H1 (cell line): ENCODE results near the gene NAA25. TPM values are rescaled to one million over a fixed set of nuclear protein-coding genes. Genes with fewer than 3 reads are reported as not detected.
A peak's percentile ranks its signal among the peaks of the same experiment; 100 is the strongest.

Experiments used
- CTCF ChIA-PET: fragments of 300-600 bp; sonication (Branson Sonifier 250); formaldehyde crosslinking; loops from one replicate; lab custom pipeline; 2021; ENCODE audit not compliant: partially characterized antibody; lab: Charles Lee
- POLR2A ChIA-PET: fragments of 300-600 bp; sonication (Branson Sonifier 250); formaldehyde crosslinking; loops from one replicate; lab custom pipeline; 2021; ENCODE audit warnings: inconsistent platforms; ENCODE audit not compliant: partially characterized antibody; lab: Charles Lee
- DNase-seq, 2 experiments: peaks; one replicate each; pipeline versions ENCODE4 v3.0.0 to v3.0.0-alpha.2; 2010 to 2022; ENCODE audit warnings: low spot score in 2 of 2, low read depth in 1 of 2, mixed read lengths in 1 of 2
- FAIRE-seq: peaks from 2 replicates; lab custom pipeline; 2011; peaks lifted over from hg19 to GRCh38; lab: Jason Lieb, UNC
- H2AFZ ChIP-seq: 2 replicates; pipeline ENCODE4 v1.8.1; 2012; ENCODE audit warnings: low read length, inconsistent platforms
- H2AK5ac ChIP-seq: 2 replicates; pipeline ENCODE4 v1.6.1; 2013; ENCODE audit warnings: low read depth, low read length
- H2BK120ac ChIP-seq: replicated peaks from 2 replicates; pipeline ENCODE3; 2013; ENCODE audit warnings: low read depth, low read length, inconsistent platforms
- H2BK12ac ChIP-seq: 2 replicates; pipeline ENCODE4 v1.6.1; 2013; ENCODE audit warnings: low read depth, low read length
- H2BK15ac ChIP-seq: 2 replicates; pipeline ENCODE4 v1.6.1; 2013; ENCODE audit warnings: low read length
- H2BK20ac ChIP-seq: 2 replicates; pipeline ENCODE4 v1.6.1; 2013; ENCODE audit warnings: low read length
- H2BK5ac ChIP-seq: 2 replicates; pipeline ENCODE4 v1.6.1; 2013; ENCODE audit warnings: low read depth, low read length
- H3K14ac ChIP-seq: 2 replicates; pipeline ENCODE4 v1.6.1; 2013; ENCODE audit warnings: inconsistent platforms; ENCODE audit not compliant: insufficient read length
- H3K18ac ChIP-seq: 2 replicates; pipeline ENCODE4 v1.6.1; 2013; ENCODE audit warnings: low read length; ENCODE audit errors: extremely low read depth
- H3K23ac ChIP-seq: 2 replicates; pipeline ENCODE4 v1.6.1; 2013; ENCODE audit warnings: inconsistent platforms; ENCODE audit not compliant: insufficient read length
- H3K23me2 ChIP-seq: 2 replicates; pipeline ENCODE4 v1.6.1; 2013; ENCODE audit warnings: low read depth, low read length
- H3K27ac ChIP-seq: 2 replicates; pipeline ENCODE4 v1.6.1; 2011; ENCODE audit warnings: low read depth, low read length, inconsistent platforms
- H3K27me3 ChIP-seq, 4 experiments: replicated peaks in 1 of 4; 1 replicate in 1 of 4; 2 replicates in 3 of 4; pipeline versions ENCODE4 v1.6.1 to v1.8.1; 2011 to 2013; ENCODE audit warnings: low read length in 3 of 4, mild to moderate bottlenecking in 3 of 4, inconsistent platforms in 2 of 4, mixed read lengths in 2 of 4, moderate library complexity in 1 of 4; ENCODE audit not compliant: control insufficient read depth in 3 of 4, insufficient read depth in 3 of 4; ENCODE audit errors: extremely low read depth in 1 of 4
- H3K36me3 ChIP-seq, 4 experiments: 2 replicates each; pipeline versions ENCODE4 v1.6.1 to v1.8.1; 2011 to 2013; ENCODE audit warnings: mild to moderate bottlenecking in 4 of 4, low read length in 3 of 4, moderate library complexity in 2 of 4, control low read depth in 1 of 4, inconsistent platforms in 1 of 4; ENCODE audit not compliant: insufficient read depth in 4 of 4, control insufficient read depth in 2 of 4
- H3K4ac ChIP-seq: replicated peaks from 2 replicates; pipeline ENCODE3; 2013; ENCODE audit warnings: low read length, low read depth, mixed read lengths, inconsistent platforms; ENCODE audit not compliant: insufficient read length
- H3K4me1 ChIP-seq, 4 experiments: replicated peaks in 1 of 4; 1 replicate in 1 of 4; 2 replicates in 3 of 4; pipeline versions ENCODE4 v1.6.1 to v1.8.1; 2011 to 2013; ENCODE audit warnings: low read length in 3 of 4, inconsistent platforms in 2 of 4, mixed read lengths in 1 of 4; ENCODE audit not compliant: insufficient read depth in 4 of 4, control insufficient read depth in 3 of 4
- H3K4me2 ChIP-seq, 2 experiments: 2 replicates each; pipeline versions ENCODE4 v1.6.1 to v1.8.1; 2011 to 2013; ENCODE audit warnings: low read depth in 2 of 2, low read length in 2 of 2, control low read depth in 1 of 2, inconsistent platforms in 1 of 2, mild to moderate bottlenecking in 1 of 2; ENCODE audit not compliant: insufficient read depth in 1 of 2
- H3K4me3 ChIP-seq, 4 experiments: fragments of 200-600, 300-600 bp in 1 of 4; sonication (generic), shearing (Covaris generic), sonication (Bioruptor Twin) in 1 of 4; 2 replicates each; pipeline versions ENCODE4 v1.5.1 to v1.8.1; 2011 to 2016; ENCODE audit warnings: low read length in 4 of 4, low read depth in 3 of 4, control low read depth in 2 of 4, inconsistent platforms in 2 of 4, mild to moderate bottlenecking in 2 of 4, mixed read lengths in 1 of 4, moderate library complexity in 1 of 4; ENCODE audit not compliant: insufficient read depth in 2 of 4; ENCODE audit errors: extremely low read depth in 1 of 4
- H3K56ac ChIP-seq: replicated peaks from 2 replicates; pipeline ENCODE3; 2013; ENCODE audit warnings: low read depth, mild to moderate bottlenecking, mixed read lengths, low read length, inconsistent platforms; ENCODE audit not compliant: insufficient read length
- H3K79me1 ChIP-seq: 2 replicates; pipeline ENCODE4 v1.6.1; 2013; ENCODE audit warnings: low read depth, low read length, control low read depth
- H3K79me2 ChIP-seq, 2 experiments: 2 replicates each; pipeline versions ENCODE4 v1.6.1 to v1.8.1; 2012 to 2013; ENCODE audit warnings: low read length in 2 of 2, mild to moderate bottlenecking in 2 of 2, inconsistent platforms in 1 of 2; ENCODE audit not compliant: insufficient read depth in 2 of 2, control insufficient read depth in 1 of 2
- H3K9ac ChIP-seq, 4 experiments: replicated peaks in 1 of 4; 1 replicate in 1 of 4; 2 replicates in 3 of 4; pipeline versions ENCODE4 v1.6.1 to v1.8.1; 2011 to 2013; ENCODE audit warnings: low read depth in 3 of 4, low read length in 3 of 4, control low read depth in 2 of 4, mild to moderate bottlenecking in 2 of 4, moderate library complexity in 2 of 4, inconsistent platforms in 1 of 4; ENCODE audit errors: extremely low read depth in 1 of 4
- H3K9me3 ChIP-seq, 2 experiments: 2 replicates each; pipeline versions ENCODE4 v1.6.1 to v1.8.1; 2012 to 2013; ENCODE audit warnings: mild to moderate bottlenecking in 2 of 2, moderate library complexity in 2 of 2, control low read depth in 1 of 2, inconsistent platforms in 1 of 2, low read depth in 1 of 2, low read length in 1 of 2, mixed read lengths in 1 of 2; ENCODE audit not compliant: insufficient read depth in 2 of 2
- H4K20me1 ChIP-seq, 2 experiments: replicated peaks in 1 of 2; 2 replicates each; pipeline versions ENCODE3 to v1.8.1; 2011 to 2013; ENCODE audit warnings: inconsistent platforms in 2 of 2, low read length in 2 of 2, mild to moderate bottlenecking in 1 of 2; ENCODE audit not compliant: insufficient read depth in 2 of 2, control insufficient read depth in 1 of 2
- H4K5ac ChIP-seq: 2 replicates; pipeline ENCODE4 v1.6.1; 2013; ENCODE audit warnings: low read length, low read depth, mixed read lengths, inconsistent platforms; ENCODE audit not compliant: insufficient read length
- H4K8ac ChIP-seq: 2 replicates; pipeline ENCODE4 v1.8.0; 2013; ENCODE audit warnings: mild to moderate bottlenecking, moderate library complexity, low read length, inconsistent platforms; ENCODE audit not compliant: insufficient read depth; ENCODE audit errors: extremely low read depth
- H4K91ac ChIP-seq: replicated peaks from 2 replicates; pipeline ENCODE3; 2013; ENCODE audit warnings: low read length, mixed read lengths, inconsistent platforms; ENCODE audit not compliant: insufficient read length
- E2F6 ChIP-seq: IDR thresholded peaks from 2 replicates; pipeline ENCODE4 v1.6.1; 2012; ENCODE audit warnings: inconsistent platforms
- GABPA ChIP-seq: IDR thresholded peaks from 2 replicates; pipeline ENCODE4 v1.6.1; 2011; ENCODE audit warnings: mild to moderate bottlenecking, low read length, moderate library complexity, borderline replicate concordance; ENCODE audit not compliant: insufficient read depth
- PHF8 ChIP-seq: fragments of 200-600 bp; sonication (generic); conservative IDR thresholded peaks from 2 replicates; pipeline ENCODE4 v1.7.1; 2012; ENCODE audit warnings: low read depth, mild to moderate bottlenecking, inconsistent platforms, low read length, moderate library complexity
- POLR2AphosphoS5 ChIP-seq: IDR thresholded peaks from 2 replicates; pipeline ENCODE4 v1.6.1; 2011; ENCODE audit warnings: low read depth, low read length
- SIN3A ChIP-seq, 2 experiments: IDR thresholded peaks in 1 of 2; conservative IDR thresholded peaks in 1 of 2; 2 replicates each; pipeline ENCODE4 v1.6.1; 2011 to 2012; ENCODE audit warnings: low read length in 2 of 2, improper control_type of control experiment in 1 of 2, low read depth in 1 of 2, mild to moderate bottlenecking in 1 of 2
- SP1 ChIP-seq: IDR thresholded peaks from 2 replicates; pipeline ENCODE4 v1.6.1; 2011; ENCODE audit warnings: low read depth, low read length
- SP4 ChIP-seq: IDR thresholded peaks from 2 replicates; pipeline ENCODE4 v1.6.1; 2012; ENCODE audit warnings: low read length, inconsistent platforms
- SUZ12 ChIP-seq: fragments of 200-600 bp; sonication (generic); IDR thresholded peaks from 2 replicates; pipeline ENCODE4 v1.6.1; 2012; ENCODE audit warnings: mild to moderate bottlenecking, inconsistent platforms, low read length, moderate library complexity, mixed read lengths
- TAF1 ChIP-seq: IDR thresholded peaks from 2 replicates; pipeline ENCODE4 v1.6.1; 2011; ENCODE audit warnings: mild to moderate bottlenecking, low read depth, low read length
- WGBS, 2 experiments: shearing (Covaris generic) in 1 of 2; methylation state at CpG; one replicate each; pipeline versions ENCODE4 v1.1.6 to v1.1.7; 2013 to 2015; ENCODE audit warnings: low lambda C conversion rate in 2 of 2, mixed read lengths in 2 of 2, inconsistent platforms in 1 of 2, low coverage in 1 of 2, missing lambda C conversion rate in 1 of 2; ENCODE audit not compliant: insufficient replicate concordance in 2 of 2, insufficient coverage in 1 of 2, insufficient read length in 1 of 2; ENCODE audit errors: extremely low coverage in 1 of 2, missing lambda C conversion rate in 1 of 2; 5-methylcytosine and 5-hydroxymethylcytosine counted together
- polyA plus RNA-seq, 7 experiments: library from polyadenylated mRNA; depleted of rRNA in 3 of 7; stranded (reverse) in 5 of 7; unstranded in 2 of 7; fragments of >200 nt in 5 of 7; fragments of 200-250 nt in 2 of 7; gene quantifications; 1 replicate in 5 of 7; 2 replicates in 1 of 7; 4 replicates in 1 of 7; pipeline versions ENCODE4 v1.2.1 to v1.2.3, GENCODE V29; 2011 to 2013; ENCODE audit warnings: missing spikeins in 2 of 7, mixed read lengths in 2 of 7
- total RNA-seq: library from RNA; stranded (reverse); fragmentation: NEBNext Ultra II Directional; extraction: Animal tissue kit (Norgen Biotek cat#: 25700); gene quantifications from 2 replicates; pipeline ENCODE4 v1.2.1, GENCODE V29; 2021

NAA25 gene
- total and polyA plus RNA-seq, 2 of the 8 experiments (the other 6 are each of a cell fraction or from before 2014, with no cell fraction given) = 10.8 to 60.3 TPM

GRCh38 chr12:112116232-112117060 is 7.9 kb upstream of the NAA25 start:
- Histone ChIP-seq H4K91ac (no peak overlapping the region), H3K36me3 (no peaks in the 10 kb centered on the region), H3K23ac (no peak overlapping the region), H2BK120ac (no peak overlapping the region), H3K9ac (no peak overlapping the region; a peak in 1 of 7 replicates), H2AK5ac (no peak overlapping the region), H4K8ac (0 out of 2 replicates have a peak overlapping the region, but pooled peaks have one; percentile 28), H3K14ac (no peak overlapping the region), H3K79me2 (no peaks in the 10 kb centered on the region), H4K20me1 (no peaks in the 10 kb centered on the region), H2BK12ac (no peak overlapping the region), H3K27ac (no peak overlapping the region), H3K27me3 (no peaks in the 10 kb centered on the region), H3K4me2 (peak overlapping the region; percentile 42 to 53; a peak in 3 of 4 replicates), H2BK5ac (no peak overlapping the region), H4K5ac (peak overlapping the region; percentile 61), H2BK15ac (no peak overlapping the region), H3K9me3 (no peaks in the 10 kb centered on the region), H3K4me1 (peaks cover 6 to 15% (median 12%) of the 10 kb centered on the region in 4 experiments; a peak in 6 of 7 replicates), H2AFZ (no peak overlapping the region), H2BK20ac (no peak overlapping the region), H3K56ac (no peak overlapping the region), H3K4ac (no peak overlapping the region), H3K79me1 (no peaks in the 10 kb centered on the region), H3K18ac (peak overlapping the region; percentile 85; the same call in 1 of the 2 replicates), H3K23me2 (no peaks in the 10 kb centered on the region), H3K4me3 (peak overlapping the region in 1 of 4 experiments; percentile 30; a peak in 1 of 8 replicates)
- DNase-seq (peak; percentile 47 to 76), FAIRE-seq (peak; percentile 66)
- 37 to 100% methylated on average over 1 to 7 of the region's 7 CpGs for WGBS, 2 experiments
- CTCF ChIA-PET = interaction anchor here (1.0 to 1.3 kb wide), 2 partner anchors 8 to 21 kb away, joined by 3 read pairs; no protein-coding TSS in a partner anchor
- POLR2A ChIA-PET = interaction anchor here (0.6 to 1.9 kb wide), 8 partner anchors 7 to 325 kb away, joined by 3 to 15 read pairs (median 4); partner anchors contain the start of gene TRAFD1
- TF ChIP-seq GABPA (no peak), SIN3A (conservative IDR thresholded peaks at IDR 0.05 in 1 of 2, IDR thresholded peaks at IDR 0.05 in 1 of 2; ENCODE audit: low read depth in 1 of 2, low read length in 2 of 2) (peak; percentile 46 to 62; a peak in 1 of 4 replicates), TAF1 (peak; percentile 64; the same call in 1 of the 2 replicates), POLR2AphosphoS5 (peak; percentile 17; the same call in 1 of the 2 replicates), E2F6 (0 out of 2 replicates have a peak, but pooled peaks have one; percentile 23), SP4 (0 out of 2 replicates have a peak, but pooled peaks have one; percentile 41), SUZ12 (no peak), PHF8 (no peak), SP1 (peak; percentile 33; the same call in 1 of the 2 replicates)
